ENCODE data around the gene TGFBR2.

The TGFBR2 gene

GRCh38 chr3:30604093-30604492 lies 2.3 kb upstream of the TGFBR2 start:
- no peak for DNase-seq

- DNase-seq = no peak
Observed at GRCh38 chr3:30604558-30604957, 1.8 kb upstream of the TGFBR2 start.

DNA sequence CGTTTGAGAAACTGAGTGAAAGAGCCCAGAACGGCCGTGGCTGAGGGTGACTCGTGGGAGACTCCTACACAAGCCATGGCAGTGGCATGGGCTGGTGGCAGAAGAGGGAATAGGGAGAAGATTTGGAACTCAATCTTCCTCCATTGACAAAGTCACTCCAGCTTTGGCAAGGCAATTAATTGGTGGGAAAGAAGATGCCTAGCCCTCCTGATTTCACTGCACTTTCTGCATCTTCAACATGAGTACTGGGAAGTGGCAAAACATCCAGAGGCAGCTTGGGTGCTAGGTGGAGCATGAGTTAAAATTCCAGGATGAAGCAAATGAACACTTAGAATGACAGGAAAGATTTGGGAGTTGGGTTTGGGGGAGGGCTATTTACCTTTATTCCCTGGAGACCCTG lies 1.4 kb upstream of the TGFBR2 start:
- DNase-seq = no peak

- DNase-seq = no peak
Observed at GRCh38 chr3:30605706-30606300, 598 bp upstream of the TGFBR2 start.

GRCh38 chr3:30607032-30607833 lies 832 bp downstream of the TGFBR2 start:
- DNase-seq = peak; percentile 70 to 72

- DNase-seq = no peak
Observed at GRCh38 chr3:30608598-30608947, 2.2 kb downstream of the TGFBR2 start.

DNA sequence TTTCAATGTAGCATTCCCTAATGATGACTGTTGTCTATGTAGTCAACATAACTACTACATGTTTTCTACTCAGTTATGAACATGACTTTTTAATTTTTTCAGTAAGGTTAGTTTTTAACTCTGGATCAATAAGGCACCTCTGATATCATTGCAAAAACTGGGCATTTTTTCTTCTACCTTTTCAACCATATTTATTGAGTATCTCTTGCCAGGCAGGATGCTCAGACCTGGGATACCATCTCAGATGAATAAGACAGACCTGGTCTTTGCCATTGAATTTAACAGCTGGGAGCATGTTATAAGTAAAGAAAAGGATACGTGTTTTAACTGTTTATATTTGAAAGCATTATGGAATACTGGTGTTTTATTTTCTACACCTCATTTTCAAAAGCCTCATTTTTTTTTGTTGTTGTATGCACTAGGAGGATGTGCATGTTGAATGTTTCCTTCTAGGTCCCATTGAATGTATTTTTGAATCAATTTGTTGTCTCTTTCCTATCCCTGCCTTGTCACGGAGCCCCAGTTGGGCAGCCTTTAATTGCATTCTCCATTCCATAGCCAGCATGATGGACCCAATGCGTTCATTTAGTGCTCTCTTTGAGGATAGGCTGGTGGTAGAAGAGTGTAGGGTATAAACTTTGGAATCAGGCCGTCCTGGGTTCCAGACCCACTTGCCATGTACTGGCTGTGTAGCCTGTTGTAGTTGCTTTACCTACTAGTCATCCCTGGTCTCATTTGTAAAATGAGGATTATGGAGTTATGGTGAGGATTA lies 3.7 kb downstream of the TGFBR2 start:
- no peak for DNase-seq

DNA sequence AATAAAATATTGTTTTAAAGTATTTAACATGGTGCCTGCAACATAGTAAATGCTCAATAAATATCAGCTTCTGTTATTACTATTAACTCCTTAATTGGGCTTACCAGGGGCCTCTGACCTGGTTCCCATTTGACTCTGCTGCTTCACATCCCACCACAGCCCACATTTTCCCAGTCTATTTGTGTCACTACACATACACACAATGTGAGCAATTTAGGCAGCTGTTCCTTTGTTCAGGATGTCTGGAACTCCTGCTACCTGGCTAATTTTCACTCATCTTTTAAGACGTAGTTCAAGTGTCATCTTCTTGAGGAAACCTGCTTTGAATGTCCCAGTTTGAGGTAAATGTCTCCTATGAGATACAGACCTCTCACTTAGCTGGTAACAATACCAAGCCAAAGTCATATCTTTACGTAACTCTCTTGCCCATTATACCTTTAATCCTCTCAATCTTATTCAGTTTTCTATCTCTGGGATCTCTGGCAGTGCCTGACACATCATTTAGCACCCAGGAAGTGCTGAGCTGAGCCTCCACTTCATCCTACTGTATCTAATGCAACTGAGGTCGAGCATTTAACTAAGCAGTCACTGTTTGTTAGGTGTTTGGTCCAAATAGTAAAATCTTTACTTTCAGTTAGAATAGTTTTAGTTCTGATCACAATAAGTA lies 4.4 kb downstream of the TGFBR2 start:
- no peak for DNase-seq

DNA sequence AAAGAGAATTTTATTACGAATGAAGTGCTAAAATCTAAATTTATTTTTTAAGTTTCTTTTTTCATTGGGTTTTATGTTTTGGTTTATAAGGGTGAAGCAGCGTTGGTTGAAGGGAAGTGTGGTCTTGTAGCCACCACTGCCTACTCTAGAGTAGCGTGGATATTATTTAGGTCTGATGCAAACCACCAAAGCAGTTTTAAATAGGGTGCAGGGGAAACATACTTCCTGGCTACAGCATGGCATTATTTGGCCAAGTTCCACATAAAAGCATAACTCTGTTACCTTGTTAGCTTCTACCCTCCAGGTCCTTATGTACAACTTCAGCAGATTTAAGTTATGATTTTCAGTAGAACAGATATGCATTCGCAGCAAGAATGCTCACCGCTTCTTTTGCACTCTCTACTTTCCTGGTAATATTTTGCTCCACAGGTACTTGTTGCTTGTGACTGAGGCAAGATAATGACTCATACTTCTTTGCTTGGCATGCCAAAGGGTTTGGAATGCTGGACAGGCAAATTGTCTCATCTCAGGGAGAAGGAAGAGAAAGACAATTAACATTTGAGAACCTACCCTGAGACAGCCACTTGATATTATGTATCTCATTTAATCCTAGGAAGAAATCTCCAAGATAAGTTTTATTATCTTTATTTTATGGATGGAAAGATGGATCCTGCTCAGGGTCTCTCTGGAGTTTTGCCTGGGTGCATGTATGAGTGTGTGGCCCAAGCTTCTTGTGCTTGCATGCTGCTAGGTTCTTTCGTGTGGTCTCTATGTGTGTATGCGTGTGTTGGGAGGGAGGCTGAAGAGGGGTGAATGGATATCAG lies 5.4 kb downstream of the TGFBR2 start:
- DNase-seq = peak in 1 of 2 donors; percentile 61

GRCh38 chr3:30612437-30613132 lies 6.2 kb downstream of the TGFBR2 start:
- DNase-seq = no peak

DNA sequence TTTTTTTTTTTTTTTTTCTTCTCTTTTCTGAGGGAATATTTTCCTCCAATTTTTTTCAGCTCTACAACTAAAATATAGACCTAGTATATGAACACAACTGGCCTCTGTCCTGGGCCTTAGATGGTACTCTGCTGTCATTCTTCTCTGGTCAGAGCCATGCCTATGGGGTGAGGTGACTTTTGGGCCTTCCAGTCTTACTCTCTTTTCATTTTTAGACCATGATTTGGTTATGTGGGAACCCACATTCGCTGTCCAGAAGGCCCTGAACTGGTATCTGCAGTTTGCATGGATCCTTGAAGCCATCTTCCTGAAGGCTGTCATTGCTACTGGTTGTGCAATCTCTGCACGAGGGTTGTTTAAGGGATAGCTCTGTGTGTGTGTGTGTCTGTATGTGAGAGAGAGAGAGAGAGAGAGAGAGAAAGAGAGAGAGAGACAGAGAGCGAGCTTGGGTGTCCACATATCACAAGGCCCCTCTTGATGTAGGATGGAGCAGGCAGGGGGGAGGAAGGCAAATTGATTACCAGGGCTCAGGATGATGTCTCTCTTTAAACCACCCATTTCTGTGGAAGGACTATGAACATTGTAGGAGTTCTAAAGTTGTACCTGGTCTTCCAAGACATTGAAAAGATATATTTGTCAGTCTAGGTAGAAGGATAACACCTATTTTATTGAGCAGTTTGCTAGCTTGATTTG lies 6.9 kb downstream of the TGFBR2 start:
- no peak for DNase-seq

DNA sequence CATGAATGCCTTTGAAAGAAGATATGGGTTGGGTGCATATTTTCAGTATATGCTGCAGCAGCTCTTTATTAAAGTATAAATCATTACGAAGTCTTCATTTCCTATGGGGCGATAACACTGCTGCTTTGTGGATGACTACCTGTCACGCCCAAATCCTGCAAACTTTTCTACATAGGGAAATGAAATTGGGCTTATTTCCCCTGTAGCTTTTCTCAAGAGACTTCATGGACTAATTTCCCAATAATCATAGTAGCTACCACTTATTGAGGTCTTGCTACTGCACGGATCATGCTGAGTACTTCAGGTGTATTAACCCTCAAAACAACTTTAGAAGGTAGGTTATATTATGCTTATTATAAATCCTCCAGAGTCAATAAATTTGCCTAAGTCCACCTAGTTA lies 8.0 kb downstream of the TGFBR2 start:
- no peak for DNase-seq

GRCh38 chr3:30614943-30615342 lies 8.5 kb downstream of the TGFBR2 start:
- DNase-seq = no peak

DNA sequence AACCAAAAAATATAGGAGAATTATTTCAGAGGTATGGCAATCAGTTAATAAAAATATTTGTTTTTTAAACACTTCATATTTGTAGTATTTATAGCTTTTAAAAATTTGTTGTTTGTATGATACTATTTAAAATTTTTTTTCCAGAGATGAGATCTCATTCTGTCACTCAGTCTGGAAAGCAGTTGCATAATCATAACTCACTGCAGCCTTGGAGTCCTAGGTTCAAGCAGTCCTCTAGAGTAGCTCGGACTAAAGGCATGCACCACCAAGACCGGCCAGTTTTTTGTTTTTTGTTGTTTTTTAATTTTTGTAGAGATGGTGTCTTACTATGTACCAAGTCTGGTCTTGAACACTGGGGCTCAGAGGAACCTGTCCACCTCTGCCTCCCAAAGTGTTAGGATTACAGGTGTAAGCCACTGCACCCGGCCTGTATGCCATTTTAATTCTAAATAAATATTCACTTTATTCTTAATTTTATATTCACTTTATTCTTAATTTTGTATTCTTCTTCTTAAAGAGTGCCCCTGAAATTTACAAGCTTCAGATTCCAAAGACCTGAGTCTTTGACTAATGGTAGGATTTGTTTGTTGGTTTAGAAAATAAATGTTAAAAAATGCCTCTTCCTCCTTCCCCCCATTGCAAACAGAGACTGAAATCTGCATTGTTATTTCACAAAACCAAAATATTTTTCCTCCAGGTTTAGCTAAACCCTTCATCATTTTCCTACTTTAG lies 9.4 kb downstream of the TGFBR2 start:
- no peak for DNase-seq

- DNase-seq = no peak
Observed at GRCh38 chr3:30616347-30617027, 10.1 kb downstream of the TGFBR2 start.

- DNase-seq = no peak
Observed at GRCh38 chr3:30617069-30617468, 10.7 kb downstream of the TGFBR2 start.

DNA sequence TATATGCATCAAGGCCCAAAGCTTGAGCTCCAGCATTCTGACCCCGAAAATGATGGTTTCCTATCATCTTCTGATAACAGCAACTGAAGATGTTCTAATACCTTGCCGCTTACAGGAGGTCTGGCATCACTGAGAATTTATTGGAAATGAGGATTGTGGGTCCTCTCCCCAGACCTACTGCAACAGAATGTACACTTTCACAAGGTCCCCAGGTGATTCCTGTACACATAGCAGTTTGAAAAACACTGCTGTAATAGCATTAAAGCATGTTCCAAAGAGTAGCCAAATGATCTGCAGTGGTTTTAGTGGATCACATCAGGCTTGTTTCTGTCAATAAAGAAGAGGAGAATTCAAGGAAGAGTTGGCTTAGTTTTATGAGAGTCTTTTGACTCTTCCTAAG lies 11.3 kb downstream of the TGFBR2 start:
- DNase-seq = no peak

GRCh38 chr3:30618526-30618925 lies 12.1 kb downstream of the TGFBR2 start:
- DNase-seq = no peak

DNA sequence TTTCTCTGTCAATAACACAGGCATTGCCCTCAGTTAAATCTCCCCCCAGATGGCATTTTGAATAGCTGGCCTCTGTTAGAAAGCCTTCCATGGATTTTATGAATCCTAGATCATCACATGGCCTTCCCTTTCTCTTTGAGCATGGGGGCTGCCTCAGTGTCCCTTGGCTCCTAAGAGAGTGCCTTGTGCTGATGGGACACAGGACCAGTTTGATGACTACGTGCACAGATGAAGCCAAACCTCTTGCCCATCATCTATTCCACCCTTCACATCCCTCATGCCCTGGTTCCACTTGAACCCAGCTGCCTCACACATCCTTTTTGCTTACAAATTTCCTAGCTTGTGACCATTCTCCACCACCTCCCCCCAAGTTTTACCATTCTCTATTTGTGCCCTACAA lies 12.9 kb downstream of the TGFBR2 start:
- no peak for DNase-seq

Measured in CD4-positive, alpha-beta T cell treated with Interferon alpha-2 for 1 hour (primary cell).